ENCODE results near the gene RUVBL2. TPM values are rescaled to one million over a fixed set of nuclear protein-coding genes. Genes with fewer than 3 reads are reported as not detected.

Gene RUVBL2
- total RNA-seq, 1 experiment from 2014 or later = 270 TPM

GRCh38 chr19:49011194-49011593, 17.5 kb downstream of the RUVBL2 start:
- Histone ChIP-seq H3K36me3 (ENCODE audit: control insufficient read depth in 1 of 2, insufficient read depth in 2 of 2, low read length in 2 of 2) (peaks cover 49 to 51% of the 10 kb centered on the region in 2 experiments), H3K9me2 (ENCODE audit: insufficient read depth) (no peaks in the 10 kb centered on the region), H3K4me2 (ENCODE audit: low read length) (no peak overlapping the region), H3K79me2 (ENCODE audit: insufficient read depth, low read length) (no peaks in the 10 kb centered on the region), H3K9me3 (ENCODE audit: control insufficient read depth in 1 of 2, insufficient read depth in 1 of 2, low read depth in 1 of 2, low read length in 2 of 2) (no peaks in the 10 kb centered on the region), H3K27ac (ENCODE audit: low read depth, low read length) (no peak overlapping the region), H3K4me3 (replicated peaks in 1 of 2; ENCODE audit: low read depth in 1 of 2, low read length in 2 of 2) (no peak overlapping the region), H3K9ac (ENCODE audit: low read length) (no peak overlapping the region), H3K27me3 (ENCODE audit: insufficient read depth, low read length) (no peaks in the 10 kb centered on the region), H2AFZ (ENCODE audit: low read depth, low read length, poor library complexity, severe bottlenecking) (no peak overlapping the region), H4K20me1 (ENCODE audit: insufficient read depth) (no peaks in the 10 kb centered on the region), H3K4me1 (ENCODE audit: control insufficient read depth in 1 of 2, insufficient read depth in 2 of 2, low read length in 2 of 2) (no peaks in the 10 kb centered on the region)
- no peak for TF ChIP-seq FOSL1 (IDR thresholded peaks at IDR 0.05; ENCODE audit: low read depth)
- TF ChIP-seq POLR2AphosphoS5 (IDR thresholded peaks at IDR 0.05; ENCODE audit: low read depth, low read length) = no peak
- TF ChIP-seq TCF7L2 (IDR thresholded peaks at IDR 0.05; ENCODE audit: borderline replicate concordance, extremely low read depth, insufficient read depth, insufficient read length) = no peak
- no peak for TF ChIP-seq ZBTB33 (IDR thresholded peaks at IDR 0.05; ENCODE audit: extremely low read depth, insufficient replicate concordance, low read length)
- no peak for TF ChIP-seq CTCF (IDR thresholded peaks at IDR 0.05 in 2 of 3, conservative IDR thresholded peaks at IDR 0.05 in 1 of 3; ENCODE audit: borderline replicate concordance in 1 of 3, insufficient read depth in 1 of 3, low read depth in 2 of 3, low read length in 2 of 3)
- no peak for TF ChIP-seq REST (IDR thresholded peaks at IDR 0.05; ENCODE audit: low read depth)
- TF ChIP-seq SIN3A (IDR thresholded peaks at IDR 0.05; ENCODE audit: low read depth) = no peak
- TF ChIP-seq SP1 (IDR thresholded peaks at IDR 0.05; ENCODE audit: low read depth) = no peak
- TF ChIP-seq MAX (IDR thresholded peaks at IDR 0.05) = no peak
- TF ChIP-seq YY1 (IDR thresholded peaks at IDR 0.05; ENCODE audit: extremely low read depth, insufficient replicate concordance, low read depth, low read length) = no peak
- no peak for TF ChIP-seq RAD21 (IDR thresholded peaks at IDR 0.05; ENCODE audit: low read depth)
- no peak for TF ChIP-seq ZNF274 (IDR thresholded peaks at IDR 0.05; ENCODE audit: low read depth, low read length)
- no peak for TF ChIP-seq ZFX (IDR thresholded peaks at IDR 0.05)
- TF ChIP-seq CEBPB (IDR thresholded peaks at IDR 0.05; ENCODE audit: low read depth) = no peak
- no peak for TF ChIP-seq EZH2phosphoT487 (IDR thresholded peaks at IDR 0.05; ENCODE audit: borderline replicate concordance)
- intact Hi-C loops (cut with micrococcal nuclease) = no loop called here
- no peak for DNase-seq (ENCODE audit: low read depth, low spot score)
- POLR2A ChIA-PET = no interaction called here
- CTCF ChIA-PET = interaction anchor here (3.3 kb wide), 1 partner anchor 11 kb away, joined by 19 read pairs; no protein-coding TSS in a partner anchor
- ATAC-seq = no peak
- no TSS peak for BruUV-seq (replicated peaks)
- RAD21 ChIA-PET (ENCODE audit: low non-redundant PET in 1 of 2, low total read pairs in 2 of 2, uncharacterized antibody in 2 of 2, unreplicated experiment in 2 of 2) = no interaction called here
